GM23338 (cell line): ENCODE data around the gene ARID1B. TPM values are rescaled to one million over a fixed set of nuclear protein-coding genes. Genes with fewer than 3 reads are reported as not detected.
A peak's percentile ranks its signal among the peaks of the same experiment; 100 is the strongest.

ENCODE experiments used
- ATAC-seq: fragments of 200-7000 bp; cut with Tn5 transposase; 3 replicates; pipeline ENCODE4 v1.9.1; 2020
- DNase-seq: peaks from one replicate; pipeline ENCODE4 v3.0.0-alpha.2; 2015; ENCODE audit warnings: low spot score
- H2AFZ ChIP-seq: fragments of 200-600 bp; sonication (generic); 2 replicates; pipeline ENCODE4 v1.8.0; 2016; ENCODE audit warnings: antibody characterized with exemption, mild to moderate bottlenecking, moderate library complexity
- H3F3A ChIP-seq: fragments of 200-600 bp; sonication (generic); replicated peaks from 2 replicates; pipeline ENCODE4 v1.8.0; 2017; ENCODE audit warnings: antibody characterized with exemption, mixed run types, low read depth
- H3K27ac ChIP-seq: fragments of 200-600 bp; sonication (generic); 2 replicates; pipeline ENCODE4 v1.6.1; 2016; ENCODE audit warnings: low read depth
- H3K27me3 ChIP-seq: fragments of 200-600 bp; sonication (generic); 2 replicates; pipeline ENCODE4 v1.8.0; 2016; ENCODE audit warnings: mild to moderate bottlenecking, mixed run types, moderate library complexity; ENCODE audit not compliant: insufficient read depth
- H3K36me3 ChIP-seq: fragments of 200-600 bp; sonication (generic); 2 replicates; pipeline ENCODE4 v1.8.0; 2016; ENCODE audit warnings: mild to moderate bottlenecking; ENCODE audit not compliant: insufficient read depth
- H3K4me1 ChIP-seq: fragments of 200-600 bp; sonication (generic); 2 replicates; pipeline ENCODE4 v1.8.0; 2016; ENCODE audit warnings: mild to moderate bottlenecking, moderate library complexity; ENCODE audit not compliant: insufficient read depth
- H3K4me2 ChIP-seq: fragments of 200-600 bp; sonication (generic); 2 replicates; pipeline ENCODE4 v1.7.1; 2017; ENCODE audit warnings: mixed run types
- H3K4me3 ChIP-seq: fragments of 200-600 bp; sonication (generic); 2 replicates; pipeline ENCODE4 v1.6.1; 2016; ENCODE audit warnings: mixed run types
- H3K79me2 ChIP-seq: fragments of 200-600 bp; sonication (generic); replicated peaks from 2 replicates; pipeline ENCODE4 v1.8.0; 2017; ENCODE audit warnings: mild to moderate bottlenecking; ENCODE audit not compliant: insufficient read depth
- H3K9me2 ChIP-seq: fragments of 200-600 bp; sonication (generic); 2 replicates; pipeline ENCODE4 v1.8.0; 2017; ENCODE audit not compliant: insufficient read depth
- H4K20me1 ChIP-seq: fragments of 200-600 bp; sonication (generic); replicated peaks from 2 replicates; pipeline ENCODE4 v1.8.0; 2017; ENCODE audit warnings: mild to moderate bottlenecking; ENCODE audit not compliant: insufficient read depth
- H3K27ac Mint-ChIP-seq: 2 replicates; pipeline ENCODE4 v1.8.0; 2020; ENCODE audit warnings: inconsistent platforms, mild to moderate bottlenecking, moderate library complexity, mixed read lengths
- H3K27me3 Mint-ChIP-seq: 3 replicates; pipeline ENCODE4 v1.8.0; 2022; ENCODE audit warnings: low read depth, mild to moderate bottlenecking, moderate library complexity, mixed read lengths, inconsistent platforms; ENCODE audit not compliant: insufficient read depth, poor library complexity
- H3K36me3 Mint-ChIP-seq: 3 replicates; pipeline ENCODE4 v1.8.0; 2021; ENCODE audit warnings: low read depth, mild to moderate bottlenecking, inconsistent platforms, moderate library complexity, mixed read lengths
- H3K4me1 Mint-ChIP-seq: 3 replicates; pipeline ENCODE4 v1.8.0; 2020; ENCODE audit warnings: mild to moderate bottlenecking, inconsistent platforms, mixed read lengths
- H3K4me3 Mint-ChIP-seq: 3 replicates; pipeline ENCODE4 v1.8.0; 2021; ENCODE audit warnings: moderate library complexity, mild to moderate bottlenecking, inconsistent platforms, mixed read lengths
- H3K9me3 Mint-ChIP-seq: 3 replicates; pipeline ENCODE4 v1.8.0; 2020; ENCODE audit warnings: moderate library complexity, mild to moderate bottlenecking, inconsistent platforms, mixed read lengths
- CREB1 ChIP-seq: fragments of 250-450 bp; sonication (Bioruptor Pico); IDR thresholded peaks from 2 replicates; pipeline ENCODE4 v1.5.0; 2020; ENCODE audit warnings: low read depth, mild to moderate bottlenecking, moderate library complexity
- CTCF ChIP-seq, 2 experiments: fragments of 200-600 bp in 1 of 2; sonication (generic) in 1 of 2; conservative IDR thresholded peaks; 2 replicates each; pipeline versions ENCODE4 v1.5.1 to v1.6.1; 2016 to 2017; ENCODE audit warnings: antibody characterized with exemption in 2 of 2, low read depth in 2 of 2, mild to moderate bottlenecking in 2 of 2, moderate library complexity in 1 of 2
- STAT1 ChIP-seq: IDR thresholded peaks from one replicate; pipeline ENCODE4 v1.6.1; 2016; ENCODE audit warnings: antibody characterized with exemption; ENCODE audit not compliant: unreplicated experiment
- ZNF114 ChIP-seq: fragments of 250-450 bp; sonication (Bioruptor Pico); IDR thresholded peaks from 2 replicates; pipeline ENCODE4 v1.5.0; 2020; ENCODE audit warnings: mild to moderate bottlenecking, moderate library complexity
- ZNF331 ChIP-seq: fragments of 250-450 bp; sonication (Bioruptor Pico); IDR thresholded peaks from 2 replicates; pipeline ENCODE4 v1.5.0; 2020; ENCODE audit warnings: low read depth, mild to moderate bottlenecking, moderate library complexity
- ZNF462 ChIP-seq: fragments of 250-450 bp; sonication (Bioruptor Pico); IDR thresholded peaks from 2 replicates; pipeline ENCODE4 v1.5.0; 2020; ENCODE audit warnings: mild to moderate bottlenecking, moderate library complexity
- polyA plus RNA-seq: library from polyadenylated mRNA; unstranded; fragments of >200 nt; fragmentation: Nextera tagmentation; extraction: Ambion mirVana; gene quantifications from 2 replicates; pipeline ENCODE4 v1.2.1, GENCODE V29; 2016
- total RNA-seq: library from RNA; depleted of rRNA; stranded (reverse); fragments of >200 nt; shearing (Covaris generic); gene quantifications from 2 replicates; pipeline ENCODE4 v1.2.3, GENCODE V29; 2014

Gene ARID1B
- total and polyA plus RNA-seq, 2 experiments from 2014 or later = 59.3 to 72.2 TPM

- TF ChIP-seq ZNF462 (CRISPR knock-in tag) (no peak), ZNF114 (CRISPR knock-in tag) (no peak), ZNF331 (no peak)
Measured at GRCh38 chr6:157239671-157240058, 462.5 kb downstream of the ARID1B start (continued).

- ATAC-seq = no peak; the same call in 2 of the 3 replicates
- H2AFZ ChIP-seq = peak overlapping the region; percentile 94
- no peak for TF ChIP-seq CREB1 (CRISPR knock-in tag)
- TF ChIP-seq ZNF462 (CRISPR knock-in tag) = no peak
- no peak for TF ChIP-seq STAT1
- TF ChIP-seq CTCF (conservative IDR thresholded peaks at IDR 0.05; ENCODE audit: low read depth in 2 of 2) = no peak
Measured at GRCh38 chr6:157240059-157240959, 463.1 kb downstream of the ARID1B start.

More at GRCh38 chr6:157240059-157240959, 463.1 kb downstream of the ARID1B start:
- H3K27me3 Mint-ChIP-seq = peaks cover 28% of the 10 kb centered on the region
- H3K9me3 Mint-ChIP-seq = peaks cover 4% of the 10 kb centered on the region; the same call in 1 of the 3 replicates
- no peaks in the 10 kb centered on the region for H3K36me3 Mint-ChIP-seq
- no peak overlapping the region for H3K27ac ChIP-seq
- H3K36me3 ChIP-seq = no peaks in the 10 kb centered on the region
- peaks cover 25% of the 10 kb centered on the region for H3K4me1 Mint-ChIP-seq
- H3K27me3 ChIP-seq = peaks cover 27% of the 10 kb centered on the region
- DNase-seq = no peak
- peak overlapping the region; percentile 32; the same call in 1 of the 2 replicates for H3K4me3 ChIP-seq
- no peak overlapping the region for H3K27ac Mint-ChIP-seq
- H3K9me2 ChIP-seq = no peaks in the 10 kb centered on the region; the same call in 1 of the 2 replicates
- no peaks in the 10 kb centered on the region for H3K79me2 ChIP-seq
- H4K20me1 ChIP-seq = no peaks in the 10 kb centered on the region
- H3K4me3 Mint-ChIP-seq = no peak overlapping the region
- H3K4me1 ChIP-seq = peaks cover 15% of the 10 kb centered on the region
- no peaks in the 10 kb centered on the region for H3F3A ChIP-seq
- H3K4me2 ChIP-seq = peak overlapping the region; percentile 74
